Neural cell (in vitro differentiated cells): ENCODE results near the gene CDY1B. TPM values are rescaled to one million over a fixed set of nuclear protein-coding genes. Genes with fewer than 3 reads are reported as not detected.
"Not testable (repeated sequence)": the region's sequence is repeated elsewhere in the genome, so short reads cannot be mapped to it uniquely, and the experiment has no call there.

Experiments used
- H2AFZ ChIP-seq: fragments of 200-600, 300-800 bp; sonication (generic), shearing (Covaris generic); 2 replicates; pipeline ENCODE4 v1.6.0; 2014; ENCODE audit warnings: low read depth, mild to moderate bottlenecking, antibody characterized with exemption, low read length, moderate library complexity
- H3F3A ChIP-seq: fragments of 200-600 bp; shearing (Covaris generic); 2 replicates; pipeline ENCODE4 v1.6.1; 2016; ENCODE audit warnings: mild to moderate bottlenecking, moderate library complexity, mixed read lengths, antibody characterized with exemption, low read length; ENCODE audit not compliant: insufficient read depth, poor library complexity, severe bottlenecking
- H3K27ac ChIP-seq: fragments of 200-600, 300-800 bp; sonication (generic), shearing (Covaris generic); 2 replicates; pipeline ENCODE4 v1.5.1; 2014; ENCODE audit warnings: mild to moderate bottlenecking, low read length, moderate library complexity
- H3K27me3 ChIP-seq: fragments of 300-800, 200-600 bp; sonication (generic), shearing (Covaris generic); 2 replicates; pipeline ENCODE4 v1.6.0; 2014; ENCODE audit warnings: mild to moderate bottlenecking, low read depth, low read length, moderate library complexity; ENCODE audit not compliant: insufficient read depth
- H3K36me3 ChIP-seq: fragments of 300-800, 200-600 bp; sonication (generic), shearing (Covaris generic); 2 replicates; pipeline ENCODE4 v1.5.1; 2014; ENCODE audit warnings: mild to moderate bottlenecking, antibody characterized with exemption, low read length, moderate library complexity; ENCODE audit not compliant: insufficient read depth
- H3K4me2 ChIP-seq: fragments of 300-800, 200-600 bp; sonication (generic), shearing (Covaris generic); 2 replicates; pipeline ENCODE4 v1.6.0; 2014; ENCODE audit warnings: mild to moderate bottlenecking, low read length
- H3K4me3 ChIP-seq: fragments of 300-800, 200-600 bp; sonication (generic), shearing (Covaris generic); 2 replicates; pipeline ENCODE4 v1.5.1; 2014; ENCODE audit warnings: mild to moderate bottlenecking, low read length, moderate library complexity
- H3K79me2 ChIP-seq: fragments of 200-600 bp; shearing (Covaris generic); replicated peaks from 2 replicates; pipeline ENCODE4 v1.6.0; 2014; ENCODE audit warnings: mild to moderate bottlenecking, low read length, moderate library complexity; ENCODE audit not compliant: insufficient read depth
- H3K9ac ChIP-seq: fragments of 300-800, 200-600 bp; sonication (generic), shearing (Covaris generic); 2 replicates; pipeline ENCODE4 v1.6.1; 2016; ENCODE audit warnings: mild to moderate bottlenecking, low read length, mixed read lengths
- H3K9me2 ChIP-seq: fragments of 200-600 bp; shearing (Covaris generic); 2 replicates; pipeline ENCODE4 v1.6.1; 2016; ENCODE audit warnings: mild to moderate bottlenecking, low read length, mixed read lengths; ENCODE audit not compliant: insufficient read depth
- H3K9me3 ChIP-seq: fragments of 200-600, 300-800 bp; sonication (generic), shearing (Covaris generic); 2 replicates; pipeline ENCODE4 v1.6.1; 2016; ENCODE audit warnings: mild to moderate bottlenecking, mixed run types, low read length, moderate library complexity, mixed read lengths
- H4K20me1 ChIP-seq: fragments of 200-600 bp; shearing (Covaris generic); 2 replicates; pipeline ENCODE4 v1.6.1; 2016; ENCODE audit warnings: mild to moderate bottlenecking, mixed run types; ENCODE audit not compliant: insufficient read depth
- polyA minus RNA-seq: library from RNA; depleted of rRNA, polyadenylated mRNA; stranded (reverse); fragments of >200 nt; gene quantifications from 2 replicates; pipeline ENCODE4 v1.2.3, GENCODE V29; 2014
- polyA plus RNA-seq: library from polyadenylated mRNA; depleted of rRNA; stranded (reverse); fragments of >200 nt; gene quantifications from 2 replicates; pipeline ENCODE4 v1.2.3, GENCODE V29; 2014

The CDY1B gene, protein sequence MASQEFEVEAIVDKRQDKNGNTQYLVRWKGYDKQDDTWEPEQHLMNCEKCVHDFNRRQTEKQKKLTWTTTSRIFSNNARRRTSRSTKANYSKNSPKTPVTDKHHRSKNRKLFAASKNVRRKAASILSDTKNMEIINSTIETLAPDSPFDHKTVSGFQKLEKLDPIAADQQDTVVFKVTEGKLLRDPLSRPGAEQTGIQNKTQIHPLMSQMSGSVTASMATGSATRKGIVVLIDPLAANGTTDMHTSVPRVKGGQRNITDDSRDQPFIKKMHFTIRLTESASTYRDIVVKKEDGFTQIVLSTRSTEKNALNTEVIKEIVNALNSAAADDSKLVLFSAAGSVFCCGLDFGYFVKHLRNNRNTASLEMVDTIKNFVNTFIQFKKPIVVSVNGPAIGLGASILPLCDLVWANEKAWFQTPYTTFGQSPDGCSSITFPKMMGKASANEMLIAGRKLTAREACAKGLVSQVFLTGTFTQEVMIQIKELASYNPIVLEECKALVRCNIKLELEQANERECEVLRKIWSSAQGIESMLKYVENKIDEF
- polyA plus RNA-seq (not detected in 2 replicates), polyA minus RNA-seq (not detected in 2 replicates)

DNA sequence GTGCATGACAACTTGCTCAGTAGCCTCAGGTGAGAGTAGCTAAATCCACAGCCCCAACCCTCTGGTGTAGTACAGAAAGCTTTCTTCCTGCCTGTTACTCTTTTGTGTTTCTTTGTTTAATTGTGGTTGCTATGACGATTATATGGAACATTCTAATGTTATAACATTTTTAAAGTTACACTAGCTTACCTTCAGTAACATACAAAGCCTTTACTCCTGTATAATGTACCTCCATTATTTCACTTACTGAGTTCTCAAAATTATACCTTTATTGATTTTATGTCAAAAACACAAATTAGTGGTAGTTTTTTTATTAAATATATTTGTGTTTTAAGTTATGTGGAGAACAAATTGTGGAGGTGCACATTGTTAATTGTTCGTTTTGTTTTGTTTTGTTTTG is at the start of gene CDY1B:
CDY1B (minus strand) TSS at position 101 of the 400 bp plus-strand sequence. CDS start 331 bp downstream, outside the sequence.
- H3K27me3 ChIP-seq, H3K27ac ChIP-seq, H3K36me3 ChIP-seq, H3F3A ChIP-seq, H3K9me2 ChIP-seq, H4K20me1 ChIP-seq, H3K4me2 ChIP-seq, H3K9ac ChIP-seq, H3K9me3 ChIP-seq, H3K79me2 ChIP-seq, H3K4me3 ChIP-seq, H2AFZ ChIP-seq: not testable (repeated sequence)

DNA sequence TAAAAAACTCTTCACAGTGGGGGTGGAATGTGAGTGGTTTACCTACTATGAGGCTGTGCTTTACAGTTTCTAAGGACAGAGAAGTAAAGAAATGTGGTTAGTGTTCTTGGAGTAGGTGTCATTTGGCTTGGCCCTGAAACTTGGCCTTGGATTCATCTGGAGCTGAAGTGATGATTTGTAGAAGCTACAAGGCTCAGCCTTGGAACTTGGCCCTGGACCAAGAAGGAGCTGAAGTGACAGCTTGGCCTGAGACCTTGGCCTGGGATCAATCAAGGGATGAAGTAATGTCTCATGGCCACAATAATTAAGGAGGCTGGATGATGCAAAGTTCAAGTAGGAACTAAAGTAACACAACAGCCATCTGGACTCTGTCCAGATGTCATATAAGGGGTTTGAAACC is 1.7 kb upstream of the CDY1B start:
- not testable (repeated sequence) for H3K9me2 ChIP-seq, H4K20me1 ChIP-seq, H3F3A ChIP-seq, H3K36me3 ChIP-seq, H3K27ac ChIP-seq, H3K79me2 ChIP-seq, H3K4me2 ChIP-seq, H2AFZ ChIP-seq, H3K27me3 ChIP-seq, H3K4me3 ChIP-seq, H3K9ac ChIP-seq, H3K9me3 ChIP-seq

DNA sequence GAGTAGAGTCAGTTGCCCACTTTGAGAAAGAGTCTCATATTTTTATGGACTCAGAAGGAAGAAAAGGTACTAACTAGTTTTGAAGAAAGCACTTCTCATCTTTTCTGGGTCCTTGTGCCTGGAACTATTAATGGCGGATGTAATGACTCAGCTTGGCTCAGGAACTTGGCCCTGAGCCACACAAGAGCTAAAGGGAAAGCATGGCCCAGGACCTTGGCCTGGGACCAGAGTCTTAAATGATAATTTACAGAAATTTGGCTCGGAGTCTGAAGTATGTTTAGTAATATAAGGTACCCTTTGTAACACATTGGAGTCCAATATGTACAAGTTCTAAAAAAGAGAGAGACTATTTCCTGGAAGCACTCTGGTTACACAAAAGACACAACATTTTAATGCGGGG is 4.6 kb downstream of the CDY1B start:
- H3K36me3 ChIP-seq, H3K27me3 ChIP-seq, H2AFZ ChIP-seq, H3K9ac ChIP-seq, H3K4me3 ChIP-seq, H3F3A ChIP-seq, H4K20me1 ChIP-seq, H3K4me2 ChIP-seq, H3K9me2 ChIP-seq, H3K27ac ChIP-seq, H3K9me3 ChIP-seq, H3K79me2 ChIP-seq: not testable (repeated sequence)

DNA sequence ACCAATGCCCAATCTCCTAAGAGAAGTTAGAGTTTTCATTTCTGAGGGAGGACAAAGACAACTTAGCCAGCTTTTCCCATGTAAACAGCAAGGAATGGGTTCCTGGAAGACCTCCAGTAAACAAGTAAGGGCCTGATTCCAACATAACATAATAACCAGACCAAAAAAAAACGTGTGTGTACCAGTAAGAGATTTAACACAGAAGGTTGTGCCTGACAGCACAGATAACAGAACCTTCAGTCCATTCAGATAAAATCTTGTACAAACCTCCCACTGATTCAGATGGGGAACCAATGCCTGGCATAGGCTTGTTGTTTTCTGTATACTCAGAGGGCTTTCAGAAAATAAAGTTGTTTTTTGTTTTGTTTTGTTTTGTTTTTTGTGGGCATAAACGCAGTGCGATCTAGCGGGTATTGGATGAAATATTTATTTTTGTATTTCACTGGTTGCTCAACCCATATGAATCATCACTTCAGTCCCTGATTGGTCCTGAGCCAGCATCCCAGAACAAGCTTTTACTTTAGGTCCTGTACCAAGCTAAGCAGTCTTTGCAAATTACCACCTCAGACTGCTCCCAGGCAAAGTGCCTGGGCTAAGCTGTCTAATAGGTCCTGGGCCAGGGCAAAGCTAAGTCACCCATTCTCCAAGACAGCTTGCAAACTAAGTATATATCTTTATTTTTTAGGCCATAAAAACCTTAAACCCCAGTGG is 8.7 kb downstream of the CDY1B start:
- H4K20me1 ChIP-seq, H3K27me3 ChIP-seq, H3K9me2 ChIP-seq, H3K79me2 ChIP-seq, H3K4me2 ChIP-seq, H2AFZ ChIP-seq, H3K36me3 ChIP-seq, H3K27ac ChIP-seq, H3K4me3 ChIP-seq, H3F3A ChIP-seq, H3K9me3 ChIP-seq, H3K9ac ChIP-seq: not testable (repeated sequence)

DNA sequence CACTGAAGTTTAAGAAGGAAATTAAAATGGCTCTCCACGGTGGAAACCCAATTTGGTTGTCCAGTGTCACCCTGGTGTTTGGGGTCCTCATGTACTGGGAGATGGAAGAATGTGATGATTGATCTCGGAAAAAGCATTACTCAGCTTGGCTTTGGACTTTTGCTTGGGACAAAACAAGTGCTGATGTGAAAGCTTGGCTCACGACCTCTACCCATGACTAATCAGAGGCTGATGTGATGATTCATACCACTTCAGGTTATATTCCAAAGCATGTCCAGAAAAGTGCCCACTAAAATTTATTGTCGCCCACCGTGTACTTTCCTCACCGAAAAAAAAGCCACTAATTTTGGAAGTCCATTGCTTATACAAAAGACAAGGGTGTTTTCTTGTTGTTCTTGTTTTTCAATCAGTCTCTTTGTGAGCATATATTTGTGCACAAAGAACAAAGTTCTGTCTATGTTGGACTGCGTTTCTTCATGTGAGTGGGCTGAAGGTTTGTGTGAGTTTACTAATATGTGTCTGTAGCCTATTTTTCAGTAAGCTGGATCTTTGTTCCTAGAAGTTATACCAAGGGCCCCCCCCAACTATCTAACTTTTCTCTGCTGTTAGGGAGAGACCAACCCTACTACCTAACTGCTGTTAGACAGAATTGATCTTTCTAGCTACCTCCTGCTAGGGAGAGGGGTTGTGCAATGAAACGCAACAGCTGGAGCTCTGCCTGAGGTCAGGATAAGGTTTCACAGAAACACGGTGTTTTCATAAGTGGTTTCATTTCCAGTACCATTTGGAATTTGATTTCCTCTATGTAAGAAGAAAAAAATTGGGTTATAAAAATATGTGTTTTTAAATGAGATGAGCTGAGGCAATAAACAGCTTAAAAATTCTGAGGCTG is 21.4 kb downstream of the CDY1B start:
- not testable (repeated sequence) for H3K79me2 ChIP-seq, H3K36me3 ChIP-seq, H3K4me2 ChIP-seq, H3K27me3 ChIP-seq, H3K9ac ChIP-seq, H3K4me3 ChIP-seq, H3F3A ChIP-seq, H4K20me1 ChIP-seq, H2AFZ ChIP-seq, H3K9me3 ChIP-seq, H3K27ac ChIP-seq, H3K9me2 ChIP-seq
